ENCODE measurements around the gene CZIB. TPM values are rescaled to one million over a fixed set of nuclear protein-coding genes. Genes with fewer than 3 reads are reported as not detected.
A peak's percentile ranks its signal among the peaks of the same experiment; 100 is the strongest.

CZIB gene
- polyA plus RNA-seq, 1 donor = 73.2 TPM

GRCh38 chr1:53258216-53258615 is 37.8 kb upstream of the CZIB start:
- no peaks in the 10 kb centered on the region for H3K27me3 ChIP-seq (ENCODE audit: control insufficient read depth, insufficient read depth, low read length)
- no peaks in the 10 kb centered on the region for H3K9me3 ChIP-seq (ENCODE audit: control insufficient read depth, low read depth, low read length)
- no peak overlapping the region for H3K4me3 ChIP-seq (ENCODE audit: low read length)
- H3K4me1 ChIP-seq (ENCODE audit: control insufficient read depth, insufficient read depth, low read length) = peaks cover 16% of the 10 kb centered on the region
- peak in 1 of 2 donors; percentile 32 for DNase-seq
- no peaks in the 10 kb centered on the region for H3K36me3 ChIP-seq (ENCODE audit: control insufficient read depth, insufficient read depth, low read length)
- no CpG with 5 or more reads among the region's 1 CpG for WGBS (ENCODE audit: insufficient coverage, low lambda C conversion rate)
- H3K27ac ChIP-seq (ENCODE audit: low read length) = no peak overlapping the region

GRCh38 chr1:53257454-53258081 is 37.1 kb upstream of the CZIB start:
- Histone ChIP-seq H3K27ac (ENCODE audit: low read length) (peak overlapping the region; percentile 13), H3K4me3 (ENCODE audit: low read length) (no peak overlapping the region), H3K9me3 (ENCODE audit: control insufficient read depth, low read depth, low read length) (no peaks in the 10 kb centered on the region), H3K4me1 (ENCODE audit: control insufficient read depth, insufficient read depth, low read length) (peaks cover 16% of the 10 kb centered on the region), H3K27me3 (ENCODE audit: control insufficient read depth, insufficient read depth, low read length) (no peaks in the 10 kb centered on the region), H3K36me3 (ENCODE audit: control insufficient read depth, insufficient read depth, low read length) (no peaks in the 10 kb centered on the region)
- DNase-seq = peak in 1 of 2 donors; percentile 35
- WGBS (ENCODE audit: insufficient coverage, low lambda C conversion rate) = 49% methylated on average over 2 of the region's 5 CpGs

GRCh38 chr1:53256511-53257453 is 36.3 kb upstream of the CZIB start:
- no peaks in the 10 kb centered on the region for H3K27me3 ChIP-seq (ENCODE audit: control insufficient read depth, insufficient read depth, low read length)
- peak overlapping the region; percentile 13 for H3K27ac ChIP-seq (ENCODE audit: low read length)
- H3K36me3 ChIP-seq (ENCODE audit: control insufficient read depth, insufficient read depth, low read length) = no peaks in the 10 kb centered on the region
- no peak overlapping the region for H3K4me3 ChIP-seq (ENCODE audit: low read length)
- no CpG with 5 or more reads among the region's 11 CpGs for WGBS (ENCODE audit: insufficient coverage, low lambda C conversion rate)
- peak in 1 of 2 donors; percentile 23 for DNase-seq
- H3K9me3 ChIP-seq (ENCODE audit: control insufficient read depth, low read depth, low read length) = no peaks in the 10 kb centered on the region
- peaks cover 16% of the 10 kb centered on the region for H3K4me1 ChIP-seq (ENCODE audit: control insufficient read depth, insufficient read depth, low read length)

- H3K9me3 ChIP-seq (ENCODE audit: control insufficient read depth, low read depth, low read length) = no peaks in the 10 kb centered on the region
- H3K4me3 ChIP-seq (ENCODE audit: low read length) = no peak overlapping the region
- WGBS (ENCODE audit: insufficient coverage, low lambda C conversion rate) = no CpG with 5 or more reads among the region's 4 CpGs
- H3K27me3 ChIP-seq (ENCODE audit: control insufficient read depth, insufficient read depth, low read length) = no peaks in the 10 kb centered on the region
- peaks cover 16% of the 10 kb centered on the region for H3K4me1 ChIP-seq (ENCODE audit: control insufficient read depth, insufficient read depth, low read length)
- H3K27ac ChIP-seq (ENCODE audit: low read length) = no peak overlapping the region
- no peak for DNase-seq
- no peaks in the 10 kb centered on the region for H3K36me3 ChIP-seq (ENCODE audit: control insufficient read depth, insufficient read depth, low read length)
These were observed 34.6 kb upstream of the CZIB start for GRCh38 chr1:53255031-53255430.

GRCh38 chr1:53254011-53254640 is 33.7 kb upstream of the CZIB start:
- no CpG with 5 or more reads among the region's 4 CpGs for WGBS (ENCODE audit: insufficient coverage, low lambda C conversion rate)
- no peaks in the 10 kb centered on the region for H3K27me3 ChIP-seq (ENCODE audit: control insufficient read depth, insufficient read depth, low read length)
- peaks cover 24% of the 10 kb centered on the region for H3K4me1 ChIP-seq (ENCODE audit: control insufficient read depth, insufficient read depth, low read length)
- H3K9me3 ChIP-seq (ENCODE audit: control insufficient read depth, low read depth, low read length) = no peaks in the 10 kb centered on the region
- no peak overlapping the region for H3K4me3 ChIP-seq (ENCODE audit: low read length)
- peak overlapping the region; percentile 60 for H3K27ac ChIP-seq (ENCODE audit: low read length)
- peak in 1 of 2 donors; percentile 46 for DNase-seq
- H3K36me3 ChIP-seq (ENCODE audit: control insufficient read depth, insufficient read depth, low read length) = no peaks in the 10 kb centered on the region

GRCh38 chr1:53250325-53250724 is 29.9 kb upstream of the CZIB start:
- H3K9me3 ChIP-seq (ENCODE audit: control insufficient read depth, low read depth, low read length) = no peaks in the 10 kb centered on the region
- no peaks in the 10 kb centered on the region for H3K27me3 ChIP-seq (ENCODE audit: control insufficient read depth, insufficient read depth, low read length)
- peaks cover 21% of the 10 kb centered on the region for H3K4me1 ChIP-seq (ENCODE audit: control insufficient read depth, insufficient read depth, low read length)
- 100% methylated on average over 4 of the region's 4 CpGs for WGBS (ENCODE audit: insufficient coverage, low lambda C conversion rate)
- no peaks in the 10 kb centered on the region for H3K36me3 ChIP-seq (ENCODE audit: control insufficient read depth, insufficient read depth, low read length)
- H3K27ac ChIP-seq (ENCODE audit: low read length) = no peak overlapping the region
- H3K4me3 ChIP-seq (ENCODE audit: low read length) = no peak overlapping the region
- no peak for DNase-seq

- H3K27ac ChIP-seq (ENCODE audit: low read length) = no peak overlapping the region
- 0% methylated on average over 1 of the region's 3 CpGs for WGBS (ENCODE audit: insufficient coverage, low lambda C conversion rate)
- H3K4me3 ChIP-seq (ENCODE audit: low read length) = no peak overlapping the region
- H3K36me3 ChIP-seq (ENCODE audit: control insufficient read depth, insufficient read depth, low read length) = no peaks in the 10 kb centered on the region
- peak; percentile 54 to 78 for DNase-seq
- no peaks in the 10 kb centered on the region for H3K9me3 ChIP-seq (ENCODE audit: control insufficient read depth, low read depth, low read length)
- H3K4me1 ChIP-seq (ENCODE audit: control insufficient read depth, insufficient read depth, low read length) = peaks cover 21% of the 10 kb centered on the region
- no peaks in the 10 kb centered on the region for H3K27me3 ChIP-seq (ENCODE audit: control insufficient read depth, insufficient read depth, low read length)
These were observed 29.3 kb upstream of the CZIB start for GRCh38 chr1:53249706-53250105.

GRCh38 chr1:53246261-53247134 is 26.1 kb upstream of the CZIB start:
- Histone ChIP-seq H3K36me3 (ENCODE audit: control insufficient read depth, insufficient read depth, low read length) (no peaks in the 10 kb centered on the region), H3K27ac (ENCODE audit: low read length) (no peak overlapping the region), H3K4me3 (ENCODE audit: low read length) (no peak overlapping the region), H3K27me3 (ENCODE audit: control insufficient read depth, insufficient read depth, low read length) (no peaks in the 10 kb centered on the region), H3K9me3 (ENCODE audit: control insufficient read depth, low read depth, low read length) (no peaks in the 10 kb centered on the region), H3K4me1 (ENCODE audit: control insufficient read depth, insufficient read depth, low read length) (peaks cover 14% of the 10 kb centered on the region)
- no peak for DNase-seq
- no CpG with 5 or more reads among the region's 4 CpGs for WGBS (ENCODE audit: insufficient coverage, low lambda C conversion rate)

- no CpG with 5 or more reads among the region's 4 CpGs for WGBS (ENCODE audit: insufficient coverage, low lambda C conversion rate)
- H3K4me3 ChIP-seq (ENCODE audit: low read length) = no peak overlapping the region
- H3K9me3 ChIP-seq (ENCODE audit: control insufficient read depth, low read depth, low read length) = no peaks in the 10 kb centered on the region
- no peak overlapping the region for H3K27ac ChIP-seq (ENCODE audit: low read length)
- H3K27me3 ChIP-seq (ENCODE audit: control insufficient read depth, insufficient read depth, low read length) = no peaks in the 10 kb centered on the region
- H3K4me1 ChIP-seq (ENCODE audit: control insufficient read depth, insufficient read depth, low read length) = peaks cover 6% of the 10 kb centered on the region
- peak in 1 of 2 donors; percentile 54 for DNase-seq
- no peaks in the 10 kb centered on the region for H3K36me3 ChIP-seq (ENCODE audit: control insufficient read depth, insufficient read depth, low read length)
These were observed 23.7 kb upstream of the CZIB start for GRCh38 chr1:53244141-53244540.

All from large intestine (tissue), 3 donors.